MM.1S (cell line): ENCODE data around the gene CCDC13.

Experiments
- DNase-seq: peaks from one replicate; pipeline ENCODE4 v3.0.0-alpha.2; 2015
- H2AFZ ChIP-seq: fragments of 300-600 bp; sonication (generic); 2 replicates; pipeline ENCODE4 v1.6.0; 2016; ENCODE audit warnings: antibody characterized with exemption, low read length
- H3F3A ChIP-seq: fragments of 300-600 bp; sonication (generic); 2 replicates; pipeline ENCODE4 v1.6.1; 2016; ENCODE audit warnings: mild to moderate bottlenecking, antibody characterized with exemption, low read length, moderate library complexity, mixed read lengths; ENCODE audit not compliant: insufficient read depth
- H3K27ac ChIP-seq: fragments of 300-600 bp; sonication (generic); 2 replicates; pipeline ENCODE4 v1.5.1; 2016; ENCODE audit warnings: mild to moderate bottlenecking, low read length
- H3K27me3 ChIP-seq: fragments of 300-600 bp; sonication (generic); replicated peaks from 2 replicates; pipeline ENCODE4 v1.6.0; 2016; ENCODE audit warnings: low read length; ENCODE audit not compliant: insufficient read depth
- H3K36me3 ChIP-seq: fragments of 300-600 bp; sonication (generic); replicated peaks from 2 replicates; pipeline ENCODE4 v1.6.1; 2016; ENCODE audit warnings: mild to moderate bottlenecking, low read length, mixed read lengths; ENCODE audit not compliant: insufficient read depth
- H3K4me1 ChIP-seq: fragments of 300-600 bp; sonication (generic); 2 replicates; pipeline ENCODE4 v1.6.1; 2016; ENCODE audit warnings: low read length, mixed read lengths
- H3K4me2 ChIP-seq: fragments of 300-600 bp; sonication (generic); 2 replicates; pipeline ENCODE4 v1.6.0; 2016; ENCODE audit warnings: low read depth, low read length
- H3K4me3 ChIP-seq: fragments of 300-600 bp; sonication (generic); 2 replicates; pipeline ENCODE4 v1.5.1; 2016; ENCODE audit warnings: low read length, mixed read lengths
- H3K79me2 ChIP-seq: fragments of 300-600 bp; sonication (generic); 2 replicates; pipeline ENCODE4 v1.6.1; 2016; ENCODE audit warnings: mixed run types, low read length, mixed read lengths
- H3K9ac ChIP-seq: fragments of 300-600 bp; sonication (generic); 2 replicates; pipeline ENCODE4 v1.6.1; 2016; ENCODE audit warnings: low read length, mixed read lengths
- H3K9me2 ChIP-seq: fragments of 300-600 bp; sonication (generic); replicated peaks from 2 replicates; pipeline ENCODE4 v1.6.1; 2016; ENCODE audit warnings: mild to moderate bottlenecking, low read length, mixed read lengths; ENCODE audit not compliant: insufficient read depth
- H3K9me3 ChIP-seq: fragments of 300-600 bp; sonication (generic); replicated peaks from 2 replicates; pipeline ENCODE4 v1.6.1; 2016; ENCODE audit warnings: mild to moderate bottlenecking, low read length, mixed read lengths; ENCODE audit not compliant: insufficient read depth
- H4K20me1 ChIP-seq: fragments of 300-600 bp; sonication (generic); 2 replicates; pipeline ENCODE4 v1.6.1; 2016; ENCODE audit warnings: mild to moderate bottlenecking, low read length, moderate library complexity, mixed read lengths; ENCODE audit not compliant: insufficient read depth
- CTCF ChIP-seq: fragments of 300-600 bp; sonication (generic); IDR thresholded peaks from 2 replicates; pipeline ENCODE4 v1.5.1; 2016; ENCODE audit warnings: antibody characterized with exemption, low read length, mixed read lengths
- EZH2 ChIP-seq: fragments of 300-600 bp; sonication (generic); optimal IDR thresholded peaks from 2 replicates; pipeline ENCODE3; 2017; ENCODE audit warnings: low read depth, mild to moderate bottlenecking, antibody characterized with exemption, low read length, mixed read lengths
- EZH2phosphoT487 ChIP-seq: fragments of 300-600 bp; sonication (generic); IDR thresholded peaks from 2 replicates; pipeline ENCODE4 v1.6.1; 2018; ENCODE audit warnings: antibody characterized with exemption, low read length

The CCDC13 gene

GRCh38 chr3:42736531-42736930, 36.5 kb downstream of the CCDC13 start:
- Histone ChIP-seq H3K79me2 (no peaks in the 10 kb centered on the region), H3F3A (no peaks in the 10 kb centered on the region), H3K9me3 (no peaks in the 10 kb centered on the region), H3K4me2 (no peak overlapping the region), H3K9me2 (no peaks in the 10 kb centered on the region), H3K27me3 (no peaks in the 10 kb centered on the region), H3K4me3 (no peak overlapping the region), H4K20me1 (no peaks in the 10 kb centered on the region), H3K27ac (no peak overlapping the region), H2AFZ (no peak overlapping the region), H3K9ac (no peak overlapping the region), H3K36me3 (no peaks in the 10 kb centered on the region), H3K4me1 (0 out of 2 replicates have a peak, but pooled peaks cover 3% of the 10 kb centered on the region)
- no peak for TF ChIP-seq CTCF
- TF ChIP-seq EZH2phosphoT487, result no peak
- no peak for TF ChIP-seq EZH2
- DNase-seq, result no peak

- no peak for TF ChIP-seq CTCF
- TF ChIP-seq EZH2phosphoT487, result no peak
- no peak for TF ChIP-seq EZH2
- no peak for DNase-seq
- H3K36me3 ChIP-seq, result no peaks in the 10 kb centered on the region
Observed at GRCh38 chr3:42736081-42736480, 37.0 kb downstream of the CCDC13 start.

GRCh38 chr3:42735615-42736014, 37.4 kb downstream of the CCDC13 start:
- H3K36me3 ChIP-seq, result no peaks in the 10 kb centered on the region
- no peak overlapping the region for H2AFZ ChIP-seq
- no peaks in the 10 kb centered on the region for H3K9me3 ChIP-seq
- no peak overlapping the region for H3K4me3 ChIP-seq
- H3K4me1 ChIP-seq, result 0 out of 2 replicates have a peak, but pooled peaks cover 3% of the 10 kb centered on the region
- no peaks in the 10 kb centered on the region for H3K9me2 ChIP-seq
- H4K20me1 ChIP-seq, result no peaks in the 10 kb centered on the region
- no peaks in the 10 kb centered on the region for H3K27me3 ChIP-seq
- H3K79me2 ChIP-seq, result no peaks in the 10 kb centered on the region
- no peaks in the 10 kb centered on the region for H3F3A ChIP-seq
- no peak overlapping the region for H3K27ac ChIP-seq
- H3K4me2 ChIP-seq, result no peak overlapping the region
- no peak for TF ChIP-seq EZH2
- no peak for TF ChIP-seq EZH2phosphoT487
- no peak for TF ChIP-seq CTCF
- no peak for DNase-seq
- H3K9ac ChIP-seq, result no peak overlapping the region

More at GRCh38 chr3:42736081-42736480, 37.0 kb downstream of the CCDC13 start:
- Histone ChIP-seq H3K9me3 (no peaks in the 10 kb centered on the region), H3F3A (no peaks in the 10 kb centered on the region), H3K4me2 (no peak overlapping the region), H3K4me1 (0 out of 2 replicates have a peak, but pooled peaks cover 3% of the 10 kb centered on the region), H3K79me2 (no peaks in the 10 kb centered on the region), H3K27me3 (no peaks in the 10 kb centered on the region), H4K20me1 (no peaks in the 10 kb centered on the region), H3K9me2 (no peaks in the 10 kb centered on the region), H3K4me3 (no peak overlapping the region), H3K9ac (no peak overlapping the region), H2AFZ (no peak overlapping the region), H3K27ac (no peak overlapping the region)
